Measurements from ENCODE around the gene RNF213.
A peak's percentile ranks its signal among the peaks of the same experiment; 100 is the strongest.

The RNF213 gene

DNA sequence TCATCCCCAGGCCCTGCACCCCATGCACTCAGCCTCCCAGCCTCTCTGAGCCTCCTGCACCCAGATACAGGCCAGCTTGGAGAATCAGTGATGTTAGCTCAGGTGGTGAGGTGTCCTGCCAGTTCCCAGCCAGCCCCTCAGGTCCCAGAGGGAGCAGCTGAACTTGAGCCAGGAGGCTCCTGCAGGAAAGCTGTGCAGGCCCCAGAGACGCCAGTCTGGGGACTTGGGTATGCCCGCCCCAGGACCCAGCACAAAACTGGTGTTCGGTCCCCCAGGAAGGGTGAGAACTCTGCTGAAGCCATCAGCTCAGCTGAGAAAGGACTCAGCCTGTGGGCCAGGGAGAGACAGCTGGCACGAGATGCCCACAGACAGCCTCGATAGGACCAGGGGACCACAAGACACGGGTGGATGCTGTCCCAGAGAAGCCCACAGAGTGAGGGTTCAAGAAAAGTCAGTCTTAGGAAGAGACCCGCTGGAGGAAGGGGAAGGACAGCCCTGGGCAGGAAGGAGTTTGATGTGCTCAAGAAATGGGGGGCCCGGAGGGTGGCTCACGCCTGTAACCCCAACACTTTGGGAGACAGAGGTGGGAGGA, 165.3 kb downstream of the RNF213 start:
- DNase-seq, result no peak

- DNase-seq, result peak in 1 of 2 experiments; percentile 12
These were observed 166.1 kb downstream of the RNF213 start for GRCh38 chr17:80426671-80427326.

GRCh38 chr17:80427366-80428282, 167.0 kb downstream of the RNF213 start:
- DNase-seq, result no peak

GRCh38 chr17:80428363-80428762, 167.7 kb downstream of the RNF213 start:
- DNase-seq, result no peak

DNA sequence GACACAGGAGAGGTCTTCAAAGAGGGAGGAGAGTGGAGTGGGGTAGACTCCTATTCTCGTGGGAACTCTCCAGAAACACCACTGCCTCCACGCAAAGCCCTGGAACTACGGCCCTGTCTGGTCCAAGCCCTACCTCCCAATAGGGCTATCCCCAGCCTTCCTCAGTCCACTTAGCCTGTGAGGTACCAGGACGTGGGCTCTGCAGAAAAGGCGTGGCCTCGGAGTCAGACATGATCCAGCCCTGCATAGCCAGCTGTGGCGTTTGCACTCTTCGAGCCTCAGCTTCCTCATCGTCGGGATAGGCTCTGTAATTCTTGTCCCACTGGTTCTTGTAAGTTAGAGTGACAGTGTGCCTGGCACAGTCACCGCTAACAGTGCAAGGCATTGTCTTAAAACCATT, 168.1 kb downstream of the RNF213 start:
- no peak for DNase-seq

- no peak for DNase-seq
These were observed 169.0 kb downstream of the RNF213 start for GRCh38 chr17:80429356-80430275.

- DNase-seq, result no peak
These were observed 170.0 kb downstream of the RNF213 start for GRCh38 chr17:80430446-80431245.

DNA sequence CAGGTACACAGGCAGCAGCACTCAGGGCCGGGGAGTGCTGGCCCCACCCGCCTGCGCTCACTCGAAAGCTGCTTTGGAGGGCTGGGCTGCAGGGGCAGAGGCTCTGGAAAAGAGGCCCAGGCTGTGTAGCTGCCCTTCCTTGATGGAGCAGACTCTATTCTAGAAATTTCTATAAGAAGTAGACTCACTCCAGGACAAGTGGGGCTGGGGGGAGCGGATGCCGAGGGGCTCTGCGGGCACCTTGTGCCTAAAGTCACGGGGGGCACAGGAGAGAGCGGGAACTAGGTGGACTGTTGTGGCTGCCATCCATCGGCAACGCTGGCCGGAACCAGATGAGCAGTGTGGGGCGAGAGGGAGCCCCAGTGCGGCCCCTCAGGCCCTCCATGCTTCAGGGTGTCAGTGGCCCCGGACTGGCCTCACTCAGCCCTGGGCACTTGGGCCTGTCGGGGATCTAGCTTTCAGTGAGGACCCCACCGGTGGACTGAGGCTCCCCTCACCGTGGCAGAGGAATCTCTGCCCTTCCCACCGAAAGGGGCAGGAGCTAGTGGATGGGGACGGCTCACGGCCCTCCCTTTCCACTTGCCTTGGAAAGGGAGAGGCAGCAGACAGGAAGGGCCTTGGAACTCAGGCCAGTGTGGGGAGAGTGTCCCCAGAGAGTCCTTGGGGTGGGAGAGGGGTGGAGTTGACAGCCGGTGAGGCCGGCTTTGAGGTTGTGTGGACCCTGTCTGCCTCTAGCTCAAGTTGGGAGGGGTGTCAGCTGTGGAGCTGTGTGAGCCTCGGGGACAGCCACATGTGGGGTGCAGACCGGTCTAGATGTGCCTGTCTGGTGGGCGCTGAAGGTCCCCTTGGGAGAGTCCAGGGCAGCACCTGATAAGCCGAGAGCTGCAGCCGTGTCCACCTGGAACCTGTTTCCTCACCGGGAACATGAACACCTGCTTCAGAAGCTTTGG, 170.9 kb downstream of the RNF213 start:
- no peak for DNase-seq

- no peak for DNase-seq
These were observed 171.8 kb downstream of the RNF213 start for GRCh38 chr17:80432350-80432955.

DNA sequence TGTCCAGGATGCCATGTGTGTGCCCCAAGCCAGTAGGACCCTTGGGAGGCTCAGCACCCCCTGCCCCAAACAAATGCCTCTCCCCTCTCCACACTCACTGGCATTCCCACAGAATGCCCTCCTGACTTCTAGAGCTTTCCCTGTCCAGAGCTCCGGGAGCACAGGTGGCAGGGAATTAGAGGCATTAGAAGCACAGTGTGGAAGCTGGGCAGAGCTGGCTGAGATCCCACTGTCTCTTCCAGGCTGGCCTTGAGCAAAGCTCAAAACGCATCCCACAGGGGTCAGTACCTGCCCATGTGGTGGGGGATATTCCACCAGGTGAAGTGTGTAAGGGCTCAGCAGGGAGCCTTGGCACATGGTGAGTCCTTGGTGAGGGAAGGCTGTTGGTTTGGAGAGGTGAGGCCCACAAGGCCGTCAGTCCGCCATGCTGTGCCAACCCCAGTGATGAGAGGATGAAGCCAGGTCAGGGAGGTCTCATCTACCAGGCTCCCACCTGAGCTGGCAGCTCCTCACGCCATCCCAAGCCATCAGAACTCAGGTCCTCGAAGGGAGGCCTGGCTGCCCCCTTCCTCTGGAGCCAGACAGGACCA, 172.4 kb downstream of the RNF213 start:
- no peak for DNase-seq

- no peak for DNase-seq
These were observed 173.4 kb downstream of the RNF213 start for GRCh38 chr17:80433916-80434666.

GRCh38 chr17:80437532-80437931, 176.9 kb downstream of the RNF213 start:
- no peak for DNase-seq

DNA sequence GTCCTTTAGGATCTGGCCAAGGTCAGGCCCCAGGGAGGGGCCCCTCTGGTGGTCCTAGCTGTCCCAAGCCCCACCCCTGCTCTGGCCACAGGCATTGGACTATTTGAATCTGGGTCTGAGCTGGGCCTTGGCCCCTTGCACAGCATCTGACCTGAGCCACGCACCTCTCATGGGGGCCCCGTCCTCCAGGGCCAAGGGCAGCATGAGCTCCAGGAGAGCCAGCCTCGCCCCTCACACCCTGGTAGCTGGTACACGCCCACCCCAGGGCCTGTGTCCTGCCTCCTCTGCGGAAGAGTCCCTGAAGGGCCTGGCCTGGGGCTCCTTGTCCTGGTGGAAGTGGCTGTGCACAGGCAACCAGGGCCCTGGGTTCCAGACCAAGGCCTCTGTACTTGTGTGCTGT, 178.2 kb downstream of the RNF213 start:
- DNase-seq, result no peak

DNA sequence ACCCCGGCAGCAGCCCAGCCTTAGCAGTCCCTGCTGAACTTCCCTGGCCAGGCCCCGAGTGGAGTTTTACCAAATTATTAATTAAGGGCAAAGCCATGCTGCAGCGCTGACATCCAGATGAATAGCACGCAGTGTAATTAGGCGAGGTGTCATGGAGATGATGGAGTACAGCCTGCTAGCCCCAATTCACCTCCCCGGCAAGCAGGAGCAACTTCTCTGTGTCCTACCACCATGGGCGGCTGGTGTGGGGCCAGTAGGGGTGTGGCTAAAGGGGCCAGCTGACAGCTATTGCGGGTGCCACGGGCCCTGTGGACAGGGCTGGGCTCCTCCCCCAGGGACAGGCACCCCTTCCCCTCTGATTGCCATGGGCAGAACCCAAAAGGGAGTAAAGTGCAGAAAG, 178.8 kb downstream of the RNF213 start:
- no peak for DNase-seq

DNA sequence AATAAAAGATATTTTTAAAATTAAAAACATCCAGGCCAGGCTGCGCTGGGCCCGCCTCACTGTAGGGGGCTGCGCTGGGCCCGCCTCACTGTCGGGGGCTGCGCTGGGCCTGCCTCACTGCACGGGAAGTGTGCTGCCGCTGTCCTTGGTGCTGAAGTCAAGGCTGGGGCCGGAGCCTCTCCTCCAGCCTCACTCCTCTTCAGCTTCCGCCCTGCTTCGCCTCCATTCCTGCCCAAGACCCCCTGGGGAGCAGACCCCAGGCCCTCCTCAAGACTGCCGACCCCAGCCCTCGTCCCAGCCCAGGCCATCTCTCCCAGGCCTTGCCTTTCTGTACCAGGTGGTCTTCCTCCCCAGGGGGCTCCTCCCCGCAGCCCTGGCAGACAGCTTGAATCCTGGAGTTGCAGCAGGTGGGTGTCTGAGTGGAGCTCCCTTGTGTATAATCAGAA, 180.5 kb downstream of the RNF213 start:
- no peak for DNase-seq

DNA sequence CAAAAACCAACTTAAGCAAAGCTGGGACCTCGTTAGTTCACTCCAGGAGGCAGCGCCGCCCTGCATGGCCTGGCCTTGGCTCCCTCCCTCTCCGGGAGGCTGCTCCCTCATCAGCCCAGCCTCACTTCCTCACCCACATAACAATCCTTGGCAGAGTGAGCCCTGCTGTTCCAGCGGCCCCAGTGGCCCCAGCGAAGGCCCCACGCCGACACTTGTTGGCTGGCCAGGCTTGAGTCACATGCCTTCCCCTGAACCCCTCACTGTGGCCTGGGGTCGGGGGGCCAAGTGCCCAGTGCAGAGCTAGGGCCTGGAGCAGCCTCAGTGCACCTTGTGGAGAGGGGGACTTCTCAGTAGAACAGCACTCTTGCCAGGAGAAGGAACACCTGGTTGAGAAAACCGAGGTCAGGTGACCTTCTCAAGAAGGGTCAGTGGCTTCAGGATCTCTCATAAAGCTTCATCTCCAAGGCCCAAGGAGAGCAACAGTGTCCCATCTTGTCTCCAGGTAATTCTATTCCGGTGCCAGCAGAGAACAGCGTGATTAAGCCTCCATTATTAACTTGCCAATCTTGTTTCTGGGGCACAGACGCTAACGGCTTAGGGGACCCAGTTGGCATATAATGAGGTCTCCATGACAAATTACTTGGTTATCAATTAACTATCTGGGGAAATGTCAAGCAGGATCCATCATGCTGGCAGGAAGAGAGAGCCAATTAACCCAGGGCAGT, 181.1 kb downstream of the RNF213 start:
- DNase-seq, result no peak

DNA sequence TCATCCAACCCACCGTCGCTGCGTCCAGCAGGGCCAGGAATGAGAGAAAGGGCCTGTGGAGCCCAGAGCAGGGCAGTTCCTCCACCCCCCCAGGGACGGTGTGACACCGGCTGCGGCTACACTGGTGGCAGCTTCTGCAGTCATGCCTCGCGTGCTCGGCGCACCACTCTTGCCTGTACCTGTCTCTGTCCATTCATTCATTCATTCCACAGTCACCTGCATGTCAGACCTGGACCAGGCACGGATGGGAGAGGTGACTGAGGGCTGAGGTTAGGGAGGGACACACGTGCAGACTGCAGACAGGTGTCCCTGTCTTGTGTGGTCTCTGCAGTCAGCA, 181.6 kb downstream of the RNF213 start:
- DNase-seq, result no peak

DNA sequence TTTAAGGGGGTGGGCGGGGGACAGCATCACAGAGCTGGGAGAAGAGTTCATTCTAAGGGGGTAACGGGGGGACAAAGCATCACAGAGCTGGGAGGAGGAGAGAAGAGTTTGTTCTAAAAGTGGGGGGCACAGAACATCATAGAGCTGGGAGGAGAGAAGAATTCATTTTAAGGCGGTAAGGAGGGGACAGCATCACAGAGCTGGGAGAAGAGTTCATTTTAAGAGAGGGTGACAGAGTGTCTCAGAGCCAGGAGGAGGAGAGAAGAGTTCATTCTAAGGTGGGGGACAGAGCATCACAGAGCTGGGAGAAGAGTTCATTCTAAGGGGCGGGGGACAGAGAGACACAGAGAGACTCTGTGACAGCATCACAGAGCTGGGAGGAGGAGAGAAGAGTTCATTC, 182.1 kb downstream of the RNF213 start:
- DNase-seq, result no peak

Measured in SW 1271 (cell line).